IMR-90 (cell line): ENCODE measurements around the gene ADGRG4. TPM values are rescaled to one million over a fixed set of nuclear protein-coding genes. Genes with fewer than 3 reads are reported as not detected.

Source experiments
- ATAC-seq: fragments of 200-7000 bp; cut with Tn5 transposase; 2 replicates; pipeline ENCODE4 v1.9.1; 2020; ENCODE audit warnings: low read depth, mild to moderate bottlenecking, moderate library complexity
- BruUV-seq: library from RNA; stranded (reverse); fragments of 400-500 nt; replicated peaks from 2 replicates; lab custom pipeline; 2021; lab: Mats Ljungman, UMichigan
- CTCF ChIA-PET: fragments of 300-600 bp; formaldehyde crosslinking; extraction: SDS; loops from one replicate; lab custom pipeline; 2021; ENCODE audit warnings: antibody characterized with exemption; lab: Yijun Ruan, JAX
- POLR2A ChIA-PET: fragments of 300-600 bp; sonication (Branson Sonifier 250); formaldehyde crosslinking; loops from one replicate; lab custom pipeline; 2022; ENCODE audit warnings: antibody characterized with exemption; ENCODE audit not compliant: unreplicated experiment; lab: Charles Lee
- DNase-seq: peaks from one replicate; pipeline ENCODE4 v3.0.0; 2013
- H2AFZ ChIP-seq: replicated peaks from 2 replicates; pipeline ENCODE3; 2013; ENCODE audit warnings: low read length, mild to moderate bottlenecking; ENCODE audit not compliant: poor library complexity
- H2AK5ac ChIP-seq: 2 replicates; pipeline ENCODE4 v1.6.1; 2013; ENCODE audit warnings: low read depth, low read length, inconsistent platforms
- H2AK9ac ChIP-seq: replicated peaks from 2 replicates; pipeline ENCODE3; 2013; ENCODE audit warnings: mild to moderate bottlenecking, low read depth, low read length, moderate library complexity; ENCODE audit not compliant: poor library complexity
- H2BK120ac ChIP-seq: 2 replicates; pipeline ENCODE4 v1.6.1; 2013; ENCODE audit warnings: low read depth, low read length, inconsistent platforms
- H2BK15ac ChIP-seq: 3 replicates; pipeline ENCODE4 v1.6.1; 2013; ENCODE audit warnings: low read depth, low read length, inconsistent platforms
- H2BK20ac ChIP-seq: 2 replicates; pipeline ENCODE4 v1.6.1; 2013; ENCODE audit warnings: low read depth, mild to moderate bottlenecking, inconsistent platforms, low read length, moderate library complexity
- H2BK5ac ChIP-seq: 2 replicates; pipeline ENCODE4 v1.6.1; 2013; ENCODE audit warnings: mild to moderate bottlenecking, low read depth, low read length, inconsistent platforms; ENCODE audit not compliant: poor library complexity, severe bottlenecking
- H3K14ac ChIP-seq: replicated peaks from 2 replicates; pipeline ENCODE4 v1.6.1; 2013; ENCODE audit warnings: low read depth, low read length, inconsistent platforms
- H3K18ac ChIP-seq: 2 replicates; pipeline ENCODE4 v1.6.1; 2013; ENCODE audit warnings: low read depth, low read length, control low read depth
- H3K23ac ChIP-seq: 2 replicates; pipeline ENCODE4 v1.6.1; 2013; ENCODE audit warnings: low read depth, low read length, inconsistent platforms
- H3K27ac ChIP-seq: 2 replicates; pipeline ENCODE4 v1.5.1; 2013; ENCODE audit warnings: mild to moderate bottlenecking, control low read depth, low read length; ENCODE audit not compliant: insufficient read depth
- H3K27me3 ChIP-seq: 2 replicates; pipeline ENCODE4 v1.6.1; 2013; ENCODE audit warnings: low read length; ENCODE audit not compliant: control insufficient read depth, insufficient read depth
- H3K36me3 ChIP-seq: 2 replicates; pipeline ENCODE4 v1.6.1; 2013; ENCODE audit warnings: low read length, mixed read lengths; ENCODE audit not compliant: control insufficient read depth, insufficient read depth
- H3K4ac ChIP-seq: 2 replicates; pipeline ENCODE4 v1.6.1; 2013; ENCODE audit warnings: low read depth, low read length, inconsistent platforms
- H3K4me1 ChIP-seq: 2 replicates; pipeline ENCODE4 v1.6.1; 2013; ENCODE audit warnings: low read length, mixed read lengths; ENCODE audit not compliant: control insufficient read depth, insufficient read depth
- H3K4me2 ChIP-seq: 2 replicates; pipeline ENCODE4 v1.6.1; 2013; ENCODE audit warnings: low read depth, mild to moderate bottlenecking, control low read depth, low read length, moderate library complexity
- H3K4me3 ChIP-seq: 2 replicates; pipeline ENCODE4 v1.5.1; 2013; ENCODE audit warnings: low read depth, mild to moderate bottlenecking, control low read depth, low read length, moderate library complexity; ENCODE audit not compliant: insufficient read depth
- H3K56ac ChIP-seq: 2 replicates; pipeline ENCODE4 v1.6.1; 2013; ENCODE audit warnings: low read length, inconsistent platforms; ENCODE audit not compliant: insufficient read depth; ENCODE audit errors: extremely low read depth
- H3K79me1 ChIP-seq, 2 experiments: 2 replicates each; pipeline ENCODE4 v1.6.1; 2013; ENCODE audit warnings: low read length in 2 of 2, inconsistent platforms in 1 of 2, low read depth in 1 of 2
- H3K9ac ChIP-seq: 2 replicates; pipeline ENCODE4 v1.6.1; 2013; ENCODE audit warnings: low read depth, low read length, control low read depth
- H3K9me1 ChIP-seq: 2 replicates; pipeline ENCODE4 v1.6.1; 2013; ENCODE audit warnings: low read length, inconsistent platforms; ENCODE audit not compliant: insufficient read depth
- H3K9me3 ChIP-seq: 2 replicates; pipeline ENCODE4 v1.6.1; 2013; ENCODE audit warnings: low read length; ENCODE audit not compliant: control insufficient read depth, insufficient read depth
- H4K20me1 ChIP-seq: 2 replicates; pipeline ENCODE4 v1.6.1; 2013; ENCODE audit warnings: low read length, inconsistent platforms; ENCODE audit not compliant: insufficient read depth
- H4K5ac ChIP-seq: 2 replicates; pipeline ENCODE4 v1.6.1; 2013; ENCODE audit warnings: mild to moderate bottlenecking, low read depth, low read length, control low read depth
- H4K8ac ChIP-seq, 2 experiments: 2 replicates each; pipeline ENCODE4 v1.6.1; 2013; ENCODE audit warnings: low read depth in 2 of 2, low read length in 2 of 2, control low read depth in 1 of 2, inconsistent platforms in 1 of 2
- H4K91ac ChIP-seq: 2 replicates; pipeline ENCODE4 v1.6.1; 2013; ENCODE audit warnings: low read depth, low read length, inconsistent platforms; ENCODE audit not compliant: insufficient read depth
- BHLHE40 ChIP-seq: fragments of 150-350 bp; IDR thresholded peaks from 2 replicates; pipeline ENCODE4 v1.6.1; 2016; ENCODE audit warnings: mild to moderate bottlenecking, low read depth, low read length
- CEBPB ChIP-seq: IDR thresholded peaks from 2 replicates; pipeline ENCODE4 v1.6.1; 2012; ENCODE audit warnings: low read depth, low read length, improper control_type of control experiment
- FOS ChIP-seq: fragments of 150-350 bp; IDR thresholded peaks from 2 replicates; pipeline ENCODE4 v1.6.1; 2016; ENCODE audit warnings: low read depth, low read length
- MAFK ChIP-seq: IDR thresholded peaks from 2 replicates; pipeline ENCODE4 v1.6.1; 2012; ENCODE audit warnings: low read depth, low read length, improper control_type of control experiment
- POLR2A ChIP-seq: IDR thresholded peaks from 2 replicates; pipeline ENCODE4 v1.6.1; 2012; ENCODE audit warnings: mild to moderate bottlenecking, low read depth, low read length
- RAD21 ChIP-seq: IDR thresholded peaks from 2 replicates; pipeline ENCODE4 v1.6.1; 2012; ENCODE audit warnings: low read length, improper control_type of control experiment
- SMC3 ChIP-seq: fragments of 150-350 bp; IDR thresholded peaks from 2 replicates; pipeline ENCODE4 v1.6.1; 2016; ENCODE audit warnings: low read depth, mild to moderate bottlenecking, antibody characterized with exemption, low read length, moderate library complexity
- WGBS, 2 experiments: methylation state at CpG; one replicate each; pipeline versions ENCODE4 v1.1.5 to v1.1.7; 2013; ENCODE audit warnings: missing lambda C conversion rate in 2 of 2; ENCODE audit not compliant: insufficient read length in 1 of 2; ENCODE audit errors: extremely low coverage in 2 of 2; 5-methylcytosine and 5-hydroxymethylcytosine counted together
- dilution Hi-C: fragments of 300-500 bp; cut with HindIII; formaldehyde crosslinking; loops from one replicate; pipeline ENCODE4 v1.14.3; 2018; ENCODE audit warnings: low sequenced_read_pairs; ENCODE audit not compliant: unreplicated experiment
- in situ Hi-C: fragments of 300-500 bp; cut with MboI; formaldehyde crosslinking; loops from 3 replicates; pipeline ENCODE4 v1.14.3; 2019; ENCODE audit warnings: low sequenced_read_pairs, inconsistent platforms, mixed read lengths
- intact Hi-C: fragments of 100-400 bp; cut with micrococcal nuclease; formaldehyde crosslinking; loops from 2 replicates; pipeline ENCODE4 v1.10.0; 2022
- polyA plus RNA-seq, 3 experiments: library from polyadenylated mRNA; depleted of rRNA; stranded (reverse); fragments of >200 nt; gene quantifications; 2 replicates each; pipeline ENCODE4 v1.2.3, GENCODE V29; 2012; ENCODE audit warnings: low replicate concordance in 1 of 3
- total RNA-seq: library from RNA; depleted of rRNA; stranded (reverse); fragments of >200 nt; gene quantifications from 2 replicates; pipeline ENCODE4 v1.2.3, GENCODE V29; 2012
- TF ChIP-seq, protein P1 (sequence below): fragments of 150-350 bp; IDR thresholded peaks from 2 replicates; pipeline ENCODE4 v1.6.1; 2016; ENCODE audit warnings: low read depth, mild to moderate bottlenecking, low read length, moderate library complexity, borderline replicate concordance

ADGRG4 gene
- total and polyA plus RNA-seq, 2 of the 4 experiments (the other 2 are of a cell fraction) = under 0.01 TPM; not detected in 1

DNA sequence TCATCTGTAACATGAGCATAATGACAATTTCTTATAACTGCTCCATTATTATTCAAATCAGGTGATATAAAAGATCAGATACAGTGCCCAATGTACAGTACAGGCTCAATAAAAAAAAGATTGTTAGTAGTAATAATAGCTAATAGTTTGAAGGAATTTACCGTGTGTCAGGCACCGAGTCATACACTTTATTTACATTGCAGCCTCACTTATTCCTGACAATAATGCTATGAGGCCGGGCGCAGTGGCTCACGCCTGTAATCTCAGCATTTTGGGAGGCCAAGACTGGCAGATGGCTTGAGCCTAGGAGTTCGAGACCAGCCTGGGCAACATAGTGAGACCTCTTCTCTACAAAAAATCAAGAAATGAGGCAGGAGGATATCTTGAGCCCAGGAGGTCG lies 39.4 kb upstream of the ADGRG4 start:
- dilution Hi-C loops (no loop called here), in situ Hi-C loops (no loop called here), intact Hi-C loops (loop anchor here (10.0 kb wide), 1 partner anchor 433 kb away; no protein-coding TSS in a partner anchor)
- DNase-seq = peak; percentile 40
- Histone ChIP-seq H3K27ac (peak overlapping the region; percentile 72), H2BK120ac (peak overlapping the region; percentile 59), H4K91ac (no peak overlapping the region), H4K8ac (peak overlapping the region in 1 of 2 experiments; percentile 76; a peak in 2 of 4 replicates), H4K20me1 (no peaks in the 10 kb centered on the region), H2AFZ (peak overlapping the region; percentile 72), H3K27me3 (no peaks in the 10 kb centered on the region), H3K23ac (peak overlapping the region; percentile 56; the same call in 1 of the 2 replicates), H2BK15ac (no peak overlapping the region; the same call in 2 of the 3 replicates), H2AK9ac (no peak overlapping the region), H2BK20ac (peak overlapping the region; percentile 48; the same call in 1 of the 2 replicates), H3K9ac (no peak overlapping the region), H3K4me1 (peaks cover 17% of the 10 kb centered on the region), H3K36me3 (no peaks in the 10 kb centered on the region), H3K9me1 (peaks cover 13% of the 10 kb centered on the region; the same call in 1 of the 2 replicates), H3K4me2 (peak overlapping the region; percentile 66), H3K56ac (0 out of 2 replicates have a peak overlapping the region, but pooled peaks have one; percentile 41), H3K4me3 (no peak overlapping the region), H3K18ac (peak overlapping the region; percentile 57; the same call in 1 of the 2 replicates), H3K14ac (no peak overlapping the region), H3K9me3 (no peaks in the 10 kb centered on the region), H2BK5ac (peak overlapping the region; percentile 85), H3K4ac (peak overlapping the region; percentile 74; the same call in 1 of the 2 replicates), H3K79me1 (no peaks in the 10 kb centered on the region), H2AK5ac (peak overlapping the region; percentile 44; the same call in 1 of the 2 replicates), H4K5ac (peak overlapping the region; percentile 53; the same call in 1 of the 2 replicates)
- CTCF ChIA-PET = interaction anchor here (0.5 kb wide), 1 partner anchor 292 kb away, joined by 3 read pairs; no protein-coding TSS in a partner anchor
- no TSS peak for BruUV-seq
- TF ChIP-seq RAD21 (no peak), SMC3 (no peak), CEBPB (no peak), FOS (no peak), POLR2A (no peak), BHLHE40 (no peak), MAFK (no peak)
- TF ChIP-seq, protein P1, sequence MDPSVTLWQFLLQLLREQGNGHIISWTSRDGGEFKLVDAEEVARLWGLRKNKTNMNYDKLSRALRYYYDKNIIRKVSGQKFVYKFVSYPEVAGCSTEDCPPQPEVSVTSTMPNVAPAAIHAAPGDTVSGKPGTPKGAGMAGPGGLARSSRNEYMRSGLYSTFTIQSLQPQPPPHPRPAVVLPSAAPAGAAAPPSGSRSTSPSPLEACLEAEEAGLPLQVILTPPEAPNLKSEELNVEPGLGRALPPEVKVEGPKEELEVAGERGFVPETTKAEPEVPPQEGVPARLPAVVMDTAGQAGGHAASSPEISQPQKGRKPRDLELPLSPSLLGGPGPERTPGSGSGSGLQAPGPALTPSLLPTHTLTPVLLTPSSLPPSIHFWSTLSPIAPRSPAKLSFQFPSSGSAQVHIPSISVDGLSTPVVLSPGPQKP = no peak
- peak; percentile 12; the same call in 1 of the 2 replicates for ATAC-seq
- POLR2A ChIA-PET = no interaction called here
- WGBS, 2 experiments = no CpG with 5 or more reads among the region's 7 CpGs
